ENCODE data around the gene NAGK. TPM values are rescaled to one million over a fixed set of nuclear protein-coding genes. Genes with fewer than 3 reads are reported as not detected.
"Not testable (repeated sequence)": the region's sequence is repeated elsewhere in the genome, so short reads cannot be mapped to it uniquely, and the experiment has no call there.

The NAGK gene
- total and polyA plus RNA-seq, 2 of the 8 experiments (the other 6 are each of a cell fraction or from before 2014, with no cell fraction given): 57.9 to 59.9 TPM

DNA sequence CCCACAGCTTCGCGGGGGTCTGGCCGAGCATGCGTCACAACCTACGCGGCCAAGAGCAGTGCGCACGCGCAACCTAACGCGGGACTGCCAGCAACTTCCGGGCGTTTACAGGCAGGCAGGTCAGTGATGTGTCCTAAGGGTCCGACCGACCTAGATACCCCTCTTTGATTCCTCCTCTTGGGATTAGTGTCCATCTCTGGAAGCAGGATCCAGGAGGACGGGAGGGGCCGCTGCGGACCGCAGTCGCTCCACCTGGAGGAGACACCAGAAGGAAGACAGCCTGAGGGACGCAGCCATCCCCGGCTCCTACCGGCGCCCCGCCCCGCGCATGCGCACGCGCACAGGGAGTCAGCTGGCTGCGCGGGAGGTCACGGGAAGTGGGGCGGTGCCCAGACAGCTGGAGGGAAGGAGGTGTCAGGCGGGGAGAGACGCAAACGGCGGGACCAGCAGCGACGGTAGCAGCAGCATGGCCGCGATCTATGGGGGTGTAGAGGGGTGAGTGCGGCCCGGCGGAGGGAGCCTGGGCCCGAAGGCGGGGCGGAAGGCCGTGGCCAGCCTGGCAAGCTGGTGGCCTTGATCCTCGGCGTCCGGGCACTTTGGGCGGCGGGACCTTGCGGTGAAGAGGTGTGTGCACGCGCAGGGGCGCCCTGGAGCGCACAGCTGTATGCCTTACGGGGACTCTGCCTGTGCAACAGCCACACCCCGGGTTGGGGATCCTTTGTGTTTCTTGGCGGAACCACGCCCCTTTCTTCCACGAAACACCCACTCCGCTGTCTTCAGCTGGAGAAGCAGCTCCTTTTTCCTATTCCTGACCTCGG lies at the start of gene NAGK (continued):
- TF ChIP-seq, protein P1, sequence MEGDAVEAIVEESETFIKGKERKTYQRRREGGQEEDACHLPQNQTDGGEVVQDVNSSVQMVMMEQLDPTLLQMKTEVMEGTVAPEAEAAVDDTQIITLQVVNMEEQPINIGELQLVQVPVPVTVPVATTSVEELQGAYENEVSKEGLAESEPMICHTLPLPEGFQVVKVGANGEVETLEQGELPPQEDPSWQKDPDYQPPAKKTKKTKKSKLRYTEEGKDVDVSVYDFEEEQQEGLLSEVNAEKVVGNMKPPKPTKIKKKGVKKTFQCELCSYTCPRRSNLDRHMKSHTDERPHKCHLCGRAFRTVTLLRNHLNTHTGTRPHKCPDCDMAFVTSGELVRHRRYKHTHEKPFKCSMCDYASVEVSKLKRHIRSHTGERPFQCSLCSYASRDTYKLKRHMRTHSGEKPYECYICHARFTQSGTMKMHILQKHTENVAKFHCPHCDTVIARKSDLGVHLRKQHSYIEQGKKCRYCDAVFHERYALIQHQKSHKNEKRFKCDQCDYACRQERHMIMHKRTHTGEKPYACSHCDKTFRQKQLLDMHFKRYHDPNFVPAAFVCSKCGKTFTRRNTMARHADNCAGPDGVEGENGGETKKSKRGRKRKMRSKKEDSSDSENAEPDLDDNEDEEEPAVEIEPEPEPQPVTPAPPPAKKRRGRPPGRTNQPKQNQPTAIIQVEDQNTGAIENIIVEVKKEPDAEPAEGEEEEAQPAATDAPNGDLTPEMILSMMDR (IDR thresholded peaks at IDR 0.05; ENCODE audit: control extremely low read depth in 1 of 3, insufficient read depth in 1 of 3, low read depth in 1 of 3, low read length in 3 of 3): no peak
- TF ChIP-seq, protein P2, sequence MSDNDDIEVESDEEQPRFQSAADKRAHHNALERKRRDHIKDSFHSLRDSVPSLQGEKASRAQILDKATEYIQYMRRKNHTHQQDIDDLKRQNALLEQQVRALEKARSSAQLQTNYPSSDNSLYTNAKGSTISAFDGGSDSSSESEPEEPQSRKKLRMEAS (IDR thresholded peaks at IDR 0.05): peak; percentile 93

DNA sequence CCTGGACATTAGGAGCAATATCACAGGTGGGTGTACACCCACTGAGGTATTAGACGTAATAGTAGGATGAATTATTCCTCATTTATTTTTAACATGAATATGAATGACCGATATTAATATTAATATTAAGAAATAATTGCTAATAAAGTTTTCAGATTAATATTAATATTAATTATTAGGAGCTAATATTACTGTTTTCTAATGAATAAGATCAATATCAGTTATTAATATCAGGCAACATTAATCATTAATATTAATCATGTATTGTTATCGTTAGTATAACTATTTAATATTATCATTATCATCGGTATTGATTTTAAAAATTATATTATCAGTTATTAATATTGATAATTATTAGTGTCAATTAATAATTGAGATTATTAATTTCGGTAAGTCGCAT lies 48.5 kb upstream of the NAGK start:
- H3K4me3 ChIP-seq (ENCODE audit: extremely low read depth in 1 of 4, insufficient read depth in 2 of 4, low read depth in 3 of 4, low read length in 4 of 4); H2AFZ ChIP-seq (ENCODE audit: low read length); H3K79me1 ChIP-seq (ENCODE audit: low read depth, low read length); H3K4me2 ChIP-seq (ENCODE audit: insufficient read depth in 1 of 2, low read depth in 2 of 2, low read length in 2 of 2); H4K20me1 ChIP-seq (replicated peaks in 1 of 2; ENCODE audit: control insufficient read depth in 1 of 2, insufficient read depth in 2 of 2, low read length in 2 of 2); H3K18ac ChIP-seq (ENCODE audit: extremely low read depth, low read length); H2AK5ac ChIP-seq (ENCODE audit: low read depth, low read length); H2BK12ac ChIP-seq (ENCODE audit: low read depth, low read length); H3K27me3 ChIP-seq (replicated peaks in 1 of 4; ENCODE audit: control insufficient read depth in 3 of 4, extremely low read depth in 1 of 4, insufficient read depth in 3 of 4, low read length in 3 of 4); H3K36me3 ChIP-seq (ENCODE audit: control insufficient read depth in 2 of 4, insufficient read depth in 4 of 4, low read length in 3 of 4); H2BK120ac ChIP-seq (replicated peaks; ENCODE audit: low read depth, low read length); FAIRE-seq; H3K4ac ChIP-seq (replicated peaks; ENCODE audit: insufficient read length, low read depth, low read length); H4K5ac ChIP-seq (ENCODE audit: insufficient read length, low read depth, low read length); POLR2A ChIA-PET (ENCODE audit: partially characterized antibody); H4K8ac ChIP-seq (ENCODE audit: extremely low read depth, insufficient read depth, low read length); H3K79me2 ChIP-seq (ENCODE audit: control insufficient read depth in 1 of 2, insufficient read depth in 2 of 2, low read length in 2 of 2); H3K23ac ChIP-seq (ENCODE audit: insufficient read length); H2BK15ac ChIP-seq (ENCODE audit: low read length); H3K9ac ChIP-seq (replicated peaks in 1 of 4; ENCODE audit: extremely low read depth in 1 of 4, low read depth in 3 of 4, low read length in 3 of 4); DNase-seq (ENCODE audit: low read depth in 1 of 2, low spot score in 2 of 2); H3K14ac ChIP-seq (ENCODE audit: insufficient read length); H3K4me1 ChIP-seq (replicated peaks in 1 of 4; ENCODE audit: control insufficient read depth in 3 of 4, insufficient read depth in 4 of 4, low read length in 3 of 4); H3K23me2 ChIP-seq (ENCODE audit: low read depth, low read length); H3K56ac ChIP-seq (replicated peaks; ENCODE audit: insufficient read length, low read depth, low read length); H4K91ac ChIP-seq (replicated peaks; ENCODE audit: insufficient read length, low read length); H3K9me3 ChIP-seq (ENCODE audit: insufficient read depth in 2 of 2, low read depth in 1 of 2, low read length in 1 of 2); H2BK20ac ChIP-seq (ENCODE audit: low read length); H3K27ac ChIP-seq (ENCODE audit: low read depth, low read length); H2BK5ac ChIP-seq (ENCODE audit: low read depth, low read length): not testable (repeated sequence)
- CTCF ChIA-PET (ENCODE audit: partially characterized antibody): interaction anchor here (0.6 to 0.7 kb wide), 2 partner anchors 79 to 80 kb away, joined by 3 to 4 read pairs; no protein-coding TSS in a partner anchor
- 90% methylated on average over 6 of the region's 6 CpGs; no CpG with 5 or more reads in 1 of the 2 experiments for WGBS, 2 experiments (ENCODE audit: extremely low coverage in 1 of 2, insufficient coverage in 1 of 2, insufficient read length in 1 of 2, insufficient replicate concordance in 2 of 2, low coverage in 1 of 2, low lambda C conversion rate in 2 of 2, missing lambda C conversion rate in 1 of 2)

Data from H1 (cell line).